ENCODE results near the gene SUMO4. TPM values are rescaled to one million over a fixed set of nuclear protein-coding genes. Genes with fewer than 3 reads are reported as not detected.
"Not testable (repeated sequence)": the region's sequence is repeated elsewhere in the genome, so short reads cannot be mapped to it uniquely, and the experiment has no call there.

Gene SUMO4
- total RNA-seq, 1 donor from 2014 or later, result 17.3 TPM

DNA sequence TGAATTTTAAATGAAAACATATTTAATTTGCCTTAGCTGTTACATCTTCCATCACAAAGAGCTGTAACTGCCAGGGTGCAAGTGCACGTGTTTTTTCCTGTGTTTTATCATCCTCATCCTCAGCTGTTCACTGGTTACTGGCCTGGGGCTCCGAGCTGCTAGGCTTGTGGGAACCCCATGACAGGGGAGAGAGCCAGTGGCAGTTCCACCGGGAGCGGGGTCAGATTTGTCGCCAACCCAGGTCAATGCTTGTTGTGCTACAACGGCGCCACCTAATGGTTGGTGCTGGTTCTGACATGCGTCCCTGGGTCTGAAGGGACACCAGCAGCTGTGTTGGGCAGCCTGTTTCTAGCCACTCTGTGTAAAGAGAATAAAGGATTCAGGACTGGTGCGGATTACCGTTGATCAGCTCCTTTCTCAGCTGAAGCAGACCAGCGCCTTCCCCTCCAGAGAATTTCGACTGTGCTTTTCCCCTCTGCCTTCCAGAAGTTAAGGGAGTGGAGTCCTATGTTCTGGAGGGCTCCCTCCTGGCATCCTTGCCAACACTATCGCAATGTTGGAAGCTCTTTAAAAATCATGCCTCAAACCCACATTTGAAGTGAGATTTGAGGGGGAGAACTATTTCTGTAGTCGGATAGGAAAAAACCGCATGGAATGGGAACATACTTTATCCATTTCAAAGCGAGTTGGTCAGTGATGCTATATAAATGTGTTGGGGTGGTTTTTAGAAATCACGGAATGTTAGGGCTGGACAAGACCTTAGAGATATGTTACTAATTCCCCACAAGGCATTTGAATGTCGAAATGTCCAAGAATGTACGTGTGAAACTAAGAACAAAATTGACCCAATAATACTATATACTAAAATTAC, 32.1 kb downstream of the SUMO4 start:
- peak; percentile 84 for DNase-seq (ENCODE audit: low spot score)

- no peak for DNase-seq (ENCODE audit: low spot score)
Observed at GRCh38 chr6:149433405-149433804, 33.3 kb downstream of the SUMO4 start.

GRCh38 chr6:149433881-149434280, 33.8 kb downstream of the SUMO4 start:
- no peak for DNase-seq (ENCODE audit: low spot score)

DNA sequence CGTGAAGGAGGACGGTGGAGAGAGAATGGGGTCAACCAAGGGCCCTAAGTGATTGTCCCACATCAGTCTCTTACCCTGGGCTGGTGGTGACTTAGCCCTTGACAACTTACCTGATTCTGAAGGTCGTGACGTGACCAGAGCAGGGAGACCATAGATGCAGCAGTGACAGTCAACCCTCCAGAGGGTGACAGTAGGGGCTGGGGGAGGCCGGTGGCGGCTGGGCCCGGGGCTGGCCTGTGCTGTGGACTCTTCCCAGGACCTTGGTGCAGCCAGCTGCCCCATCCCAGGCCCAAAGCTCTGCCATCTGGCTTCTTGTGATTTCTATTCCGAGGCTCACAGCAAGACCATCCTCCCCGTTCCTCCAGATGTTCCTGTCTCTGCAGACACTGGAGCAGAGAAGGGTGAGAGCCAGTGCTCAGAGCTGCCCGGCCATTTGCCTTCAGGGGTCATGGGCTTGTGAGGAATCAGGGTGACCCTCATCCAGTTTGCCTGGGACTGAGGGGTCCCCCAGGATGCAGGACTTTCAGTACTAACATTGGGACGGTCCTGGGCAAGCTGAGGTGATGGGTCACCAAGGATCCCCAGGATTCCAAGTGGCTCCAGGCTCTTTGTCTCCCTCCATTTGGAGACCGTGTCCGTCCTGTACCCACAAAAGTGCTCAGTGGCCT, 36.0 kb downstream of the SUMO4 start:
- no peak for DNase-seq (ENCODE audit: low spot score)

DNA sequence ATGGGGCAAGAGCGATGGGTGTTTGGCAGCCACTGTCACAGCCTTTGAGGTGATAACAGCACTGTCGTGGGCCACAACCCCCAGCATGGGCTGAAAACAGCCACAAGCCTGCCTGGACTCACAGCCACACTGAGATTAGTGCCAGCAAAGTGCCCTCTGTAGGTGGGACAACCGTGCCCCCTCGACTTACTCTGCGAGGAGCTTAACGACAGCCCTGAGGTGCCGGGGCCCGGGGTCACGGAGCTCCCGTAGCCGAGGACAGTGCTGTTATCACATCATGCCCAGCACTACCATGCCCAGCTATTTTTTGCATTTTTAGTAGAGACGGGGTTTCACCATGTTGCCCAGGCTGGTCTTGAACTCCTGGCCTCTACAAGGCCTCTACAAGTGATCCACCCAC, 36.6 kb downstream of the SUMO4 start:
- no peak for DNase-seq (ENCODE audit: low spot score)

DNA sequence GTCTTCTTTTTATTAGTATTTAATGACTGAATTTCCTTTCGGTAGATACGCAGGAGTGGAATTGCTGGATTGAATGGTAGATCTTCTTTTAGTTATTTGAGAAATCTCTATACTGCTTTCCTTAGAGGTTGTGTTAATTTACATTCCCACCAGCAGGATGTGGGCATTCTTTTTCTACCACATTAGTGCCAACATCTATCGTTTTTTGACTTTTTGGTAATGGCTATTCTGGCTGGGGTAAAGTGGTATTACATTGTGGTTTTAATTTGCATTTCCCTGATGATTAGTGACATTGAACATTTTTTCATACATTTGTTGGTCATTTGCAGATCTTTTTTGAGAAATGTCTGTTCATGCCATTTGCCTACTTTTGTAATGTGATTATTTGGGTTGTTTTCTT, 37.1 kb downstream of the SUMO4 start:
- no peak for DNase-seq (ENCODE audit: low spot score)

- DNase-seq (ENCODE audit: low spot score), result no peak
Observed at GRCh38 chr6:149438855-149439254, 38.8 kb downstream of the SUMO4 start.

GRCh38 chr6:149439626-149440025, 39.6 kb downstream of the SUMO4 start:
- no peak for DNase-seq (ENCODE audit: low spot score)

- DNase-seq (ENCODE audit: low spot score), result no peak
Observed at GRCh38 chr6:149440735-149441671, 40.9 kb downstream of the SUMO4 start.

DNA sequence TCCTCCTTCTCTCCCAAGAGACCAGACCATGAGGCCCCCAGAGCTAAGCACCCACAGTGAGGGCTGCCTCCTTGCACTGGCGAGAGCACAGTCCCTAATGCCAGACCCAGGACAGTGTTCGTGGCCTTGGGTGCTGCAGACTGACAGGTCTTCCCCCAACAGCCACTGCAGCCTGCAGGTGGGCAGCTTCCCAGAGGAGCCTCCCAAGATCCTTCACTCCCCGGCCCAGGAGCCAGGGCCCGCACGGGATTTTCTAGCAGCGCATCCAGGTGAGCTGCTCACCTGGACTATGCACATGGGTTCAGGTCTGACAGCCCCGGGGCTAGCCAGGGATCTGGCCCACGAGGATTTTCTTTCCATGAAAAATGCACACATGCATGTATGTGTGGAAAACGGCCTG, 41.7 kb downstream of the SUMO4 start:
- no peak for DNase-seq (ENCODE audit: low spot score)

DNA sequence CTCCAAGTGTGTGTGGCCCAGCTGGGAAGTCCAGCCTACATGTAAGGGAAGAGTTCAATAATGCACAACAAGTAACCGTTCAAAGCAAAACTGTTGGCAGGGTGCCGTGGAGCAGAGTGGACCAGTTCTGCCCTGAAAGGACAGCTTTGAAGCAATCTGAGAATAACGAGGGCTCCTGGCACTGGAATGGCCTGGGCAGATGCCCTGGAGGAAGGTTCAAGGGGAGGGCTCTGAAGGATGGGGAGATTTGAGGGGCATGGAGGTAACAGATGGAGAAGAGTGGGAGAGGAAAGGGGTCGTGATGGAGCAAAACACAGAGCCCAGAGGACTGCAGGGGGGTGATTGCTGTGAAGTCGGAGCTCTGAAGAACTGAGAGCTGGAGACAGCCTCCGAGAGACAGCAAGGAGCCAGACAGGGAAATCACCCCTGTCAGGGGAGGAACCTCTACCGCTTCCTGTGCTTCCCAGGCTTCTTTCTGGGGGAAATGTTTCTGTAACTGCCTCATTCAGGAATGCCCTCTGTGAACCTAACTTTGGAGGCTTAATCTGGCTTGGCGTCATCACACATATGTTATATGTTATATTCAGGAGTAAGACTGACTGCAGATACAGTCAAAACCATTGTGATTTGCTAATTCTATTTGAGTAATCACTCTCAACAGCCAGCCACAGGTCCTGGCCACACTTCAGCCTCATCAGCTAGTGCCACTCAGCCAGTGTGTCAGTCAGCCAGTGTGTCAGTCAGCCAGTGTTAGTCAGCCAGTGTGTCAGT, 43.5 kb downstream of the SUMO4 start:
- DNase-seq (ENCODE audit: low spot score), result peak; percentile 64

DNA sequence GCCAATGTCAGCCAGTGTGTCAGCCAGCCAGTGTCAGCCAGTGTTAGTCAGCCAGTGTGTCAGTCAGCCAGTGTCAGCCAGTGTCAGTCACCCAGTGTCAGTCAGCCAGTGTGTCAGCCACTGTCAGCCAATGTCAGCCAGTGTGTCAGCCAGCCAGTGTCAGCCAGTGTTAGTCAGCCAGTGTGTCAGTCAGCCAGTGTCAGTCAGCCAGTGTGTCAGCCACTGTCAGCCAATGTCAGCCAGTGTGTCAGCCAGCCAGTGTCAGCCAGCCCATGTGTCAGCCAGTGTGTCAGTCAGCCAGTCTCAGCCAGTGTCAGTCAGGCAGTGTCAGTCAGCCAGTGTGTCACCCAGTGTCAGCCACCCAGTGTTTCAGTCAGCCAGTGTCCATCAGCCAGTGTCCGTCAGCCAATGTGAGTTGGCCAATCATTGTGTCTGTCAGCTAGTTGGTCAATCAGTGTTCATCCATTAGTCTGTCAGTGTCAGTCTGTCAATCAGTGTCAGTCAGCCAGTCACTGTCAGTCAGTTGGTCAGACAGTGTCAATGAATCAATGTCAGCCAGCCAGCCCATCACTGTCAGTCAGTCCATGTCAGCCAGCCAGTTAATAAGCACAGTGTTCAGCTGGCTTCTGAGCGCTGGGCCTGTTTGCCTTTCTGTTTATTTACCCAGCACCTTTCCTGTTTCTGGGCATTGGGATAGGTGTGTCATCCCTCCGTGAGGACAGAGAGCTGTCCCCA, 44.5 kb downstream of the SUMO4 start:
- not testable (repeated sequence) for DNase-seq (ENCODE audit: low spot score)

DNA sequence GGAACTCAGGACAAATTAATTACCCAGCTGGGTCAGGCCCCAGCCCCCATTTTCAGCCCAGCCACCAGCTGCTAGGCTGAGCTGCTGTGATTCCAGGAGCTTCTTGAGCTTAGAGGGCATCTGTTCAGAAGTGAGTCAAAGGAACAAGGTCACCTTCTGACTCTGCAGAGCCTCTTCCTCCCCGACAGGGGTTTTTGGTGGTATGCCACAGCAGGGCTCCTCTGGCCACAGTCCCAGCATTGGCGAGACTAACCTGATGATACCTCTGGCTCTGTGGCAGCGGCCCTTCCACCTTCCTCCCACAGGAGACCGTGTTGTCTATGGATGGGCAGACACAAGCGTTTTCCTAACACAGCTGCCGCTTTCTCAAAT, 45.0 kb downstream of the SUMO4 start:
- DNase-seq (ENCODE audit: low spot score), result no peak

DNA sequence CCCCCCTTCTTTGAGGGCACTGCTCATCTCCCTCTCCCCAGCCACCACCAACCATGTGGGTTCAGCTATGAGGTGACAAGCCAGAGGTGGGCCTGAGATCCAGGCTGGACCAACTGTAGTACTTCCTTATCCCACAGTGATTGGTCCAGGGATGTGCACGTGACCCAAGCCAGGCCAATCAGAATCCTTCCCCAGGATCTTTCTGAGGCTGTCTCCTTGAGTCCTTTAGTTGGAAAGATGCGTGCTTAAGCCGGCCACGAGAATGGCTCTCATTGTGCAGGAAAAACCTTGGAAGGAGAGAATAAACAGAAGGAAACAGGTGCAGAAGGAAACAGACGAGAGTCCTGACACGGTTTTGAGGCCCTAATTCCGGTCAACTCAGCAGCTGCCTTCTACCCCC, 45.5 kb downstream of the SUMO4 start:
- no peak for DNase-seq (ENCODE audit: low spot score)

GRCh38 chr6:149446791-149447376, 46.8 kb downstream of the SUMO4 start:
- peak; percentile 49 for DNase-seq (ENCODE audit: low spot score)

- DNase-seq (ENCODE audit: low spot score), result no peak
Observed at GRCh38 chr6:149448821-149449453, 48.9 kb downstream of the SUMO4 start.

DNA sequence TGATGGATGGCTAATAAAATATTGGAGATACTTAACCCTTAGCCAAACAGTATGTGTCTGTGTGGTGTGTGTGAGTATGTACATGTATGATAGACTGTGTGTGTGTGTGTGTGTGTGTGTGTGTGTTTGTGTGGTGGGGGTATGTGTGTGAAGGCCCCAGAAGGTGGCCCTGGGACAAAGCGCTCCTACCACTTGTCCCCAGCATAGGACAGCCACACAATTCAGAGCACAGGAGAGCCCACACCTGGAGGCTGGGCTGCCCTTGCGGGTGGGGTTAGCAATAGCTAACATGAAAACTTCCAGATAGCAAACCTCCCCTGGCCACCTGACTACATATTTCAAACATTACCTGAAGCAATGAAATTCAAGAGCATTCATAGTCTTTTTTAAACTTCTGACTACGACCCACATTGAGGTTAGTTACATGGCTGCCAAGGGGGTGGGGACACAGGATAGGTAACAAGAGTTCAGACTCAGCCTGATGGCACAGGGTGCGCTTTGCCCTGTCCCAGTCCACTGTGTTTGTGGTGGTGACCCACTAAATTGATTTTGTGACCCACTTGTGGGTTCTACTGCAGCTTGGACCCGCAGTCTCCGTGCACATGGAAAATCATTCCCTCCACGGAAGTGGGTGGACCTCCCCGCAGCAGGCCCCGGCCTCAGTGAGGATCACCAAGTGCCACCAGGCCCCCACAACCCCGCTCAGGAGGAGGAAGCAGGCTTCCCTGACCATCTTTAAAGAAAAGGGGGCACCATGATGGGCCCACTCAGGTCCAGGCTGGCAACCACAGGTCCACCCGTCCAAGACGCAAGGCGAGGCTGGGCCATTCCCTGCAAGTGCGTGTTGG, 50.0 kb downstream of the SUMO4 start:
- no peak for DNase-seq (ENCODE audit: low spot score)
